ENCODE results near the gene PNRC1.

DNA sequence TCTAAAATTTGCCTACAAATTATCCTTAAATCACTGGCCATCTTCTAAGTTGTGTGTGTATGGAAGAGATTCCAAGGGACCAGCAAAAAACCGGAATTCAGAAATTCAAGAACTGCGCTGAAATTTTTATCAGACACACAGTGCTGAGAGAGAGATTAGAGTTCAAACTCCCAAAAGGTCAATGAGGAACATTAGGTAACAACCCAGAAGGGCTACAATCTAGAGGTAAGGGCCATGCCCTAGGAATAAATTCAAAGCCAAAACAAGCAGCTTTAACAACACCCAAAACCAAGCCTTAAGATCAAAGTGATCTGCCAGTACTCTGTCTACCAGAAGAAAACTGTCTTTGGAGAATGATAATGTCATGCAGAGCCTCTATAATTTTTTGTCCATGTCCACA lies 19.6 kb downstream of the PNRC1 start:
- TF ChIP-seq CTCF (IDR thresholded peaks at IDR 0.05 in 8 of 11, conservative IDR thresholded peaks at IDR 0.05 in 3 of 11) (no peak), POLR2AphosphoS5 (IDR thresholded peaks at IDR 0.05) (no peak)
